B cell (primary cell): Measurements from ENCODE around the gene FTSJ3. TPM values are rescaled to one million over a fixed set of nuclear protein-coding genes. Genes with fewer than 3 reads are reported as not detected.
A peak's percentile ranks its signal among the peaks of the same experiment; 100 is the strongest.

Experiments used
- ATAC-seq: fragments of 200-7000 bp; cut with Tn5 transposase; one replicate; pipeline ENCODE4 v1.10.0; 2021; ENCODE audit warnings: low read depth, mild to moderate bottlenecking, moderate number of reproducible peaks, moderate library complexity
- CTCF ChIA-PET: fragments of 350-600 bp; sonication (Branson Sonifier 250); formaldehyde crosslinking; loops from one replicate; lab custom pipeline; 2021; ENCODE audit warnings: antibody characterized with exemption, inconsistent platforms; lab: Charles Lee
- POLR2A ChIA-PET: fragments of 350-600 bp; sonication (Branson Sonifier 250); formaldehyde crosslinking; loops from one replicate; lab custom pipeline; 2021; ENCODE audit warnings: antibody characterized with exemption; lab: Charles Lee
- DNase-seq: peaks from one replicate; pipeline ENCODE4 v3.0.0; 2013
- H2AFZ ChIP-seq: 2 replicates; pipeline ENCODE4 v1.6.1; 2012; ENCODE audit warnings: mild to moderate bottlenecking, low read depth, low read length; ENCODE audit not compliant: insufficient read depth, poor library complexity, severe bottlenecking
- H3K27ac ChIP-seq, 2 donors: 1 replicate in 1 of 2; 2 replicates in 1 of 2; pipeline ENCODE4 v1.5.1; 2012 to 2013; ENCODE audit warnings: low read length in 2 of 2, mild to moderate bottlenecking in 2 of 2, moderate library complexity in 1 of 2
- H3K27me3 ChIP-seq, 4 experiments: fragments of 200-600 bp in 1 of 4; sonication (generic) in 1 of 4; replicated peaks in 1 of 4; 1 replicate in 2 of 4; 2 replicates in 2 of 4; pipeline versions ENCODE4 v1.6.1 to v1.7.0; 2013 to 2016; ENCODE audit warnings: low read length in 3 of 4, mild to moderate bottlenecking in 2 of 4, mixed read lengths in 1 of 4, moderate library complexity in 1 of 4; ENCODE audit not compliant: insufficient read depth in 4 of 4, control insufficient read depth in 3 of 4; ENCODE audit errors: control extremely low read depth in 1 of 4
- H3K36me3 ChIP-seq, 2 experiments: replicated peaks in 1 of 2; 1 replicate in 1 of 2; 2 replicates in 1 of 2; pipeline versions ENCODE4 v1.6.1 to v1.7.1; 2013; ENCODE audit warnings: low read length in 1 of 2; ENCODE audit not compliant: insufficient read depth in 2 of 2, control insufficient read depth in 1 of 2; ENCODE audit errors: control extremely low read depth in 1 of 2, extremely low read depth in 1 of 2
- H3K4me1 ChIP-seq, 2 donors: fragments of 200-600 bp in 1 of 2; sonication (generic) in 1 of 2; 1 replicate in 1 of 2; 2 replicates in 1 of 2; pipeline versions ENCODE4 v1.5.1 to v1.6.1; 2013 to 2017; ENCODE audit warnings: low read length in 2 of 2; ENCODE audit not compliant: control insufficient read depth in 2 of 2, insufficient read depth in 2 of 2
- H3K4me2 ChIP-seq: replicated peaks from 2 replicates; pipeline ENCODE3; 2012; ENCODE audit warnings: mild to moderate bottlenecking, low read depth, low read length; ENCODE audit not compliant: poor library complexity, severe bottlenecking
- H3K4me3 ChIP-seq, 5 experiments: fragments of 200-600 bp in 1 of 5; sonication (generic) in 1 of 5; 1 replicate in 3 of 5; 2 replicates in 2 of 5; pipeline versions ENCODE4 v1.5.1 to v1.7.0; 2011 to 2016; ENCODE audit warnings: low read length in 4 of 5, mild to moderate bottlenecking in 4 of 5, low read depth in 2 of 5, control low read depth in 1 of 5, moderate library complexity in 1 of 5; ENCODE audit not compliant: insufficient read depth in 1 of 5; ENCODE audit errors: control extremely low read depth in 1 of 5, extremely low read depth in 1 of 5
- H3K79me2 ChIP-seq: fragments of 200-600 bp; sonication (generic); one replicate; pipeline ENCODE4 v1.6.0; 2016; ENCODE audit warnings: low read length; ENCODE audit not compliant: control insufficient read depth, insufficient read depth
- H3K9ac ChIP-seq: fragments of 200-600 bp; sonication (generic); 2 replicates; pipeline ENCODE4 v1.6.1; 2017; ENCODE audit warnings: mild to moderate bottlenecking, low read length, moderate library complexity
- H3K9me3 ChIP-seq, 3 donors: one replicate each; pipeline versions ENCODE4 v1.6.1 to v1.7.1; 2013; ENCODE audit warnings: low read length in 2 of 3; ENCODE audit not compliant: control insufficient read depth in 2 of 3, insufficient read depth in 1 of 3; ENCODE audit errors: control extremely low read depth in 1 of 3
- H4K20me1 ChIP-seq: 2 replicates; pipeline ENCODE4 v1.6.0; 2012; ENCODE audit warnings: mild to moderate bottlenecking, low read length; ENCODE audit not compliant: insufficient read depth, control insufficient read depth, poor library complexity, severe bottlenecking
- H3K27ac Mint-ChIP-seq: one replicate; pipeline ENCODE4 v1.8.0; 2021; ENCODE audit warnings: mixed read lengths
- H3K27me3 Mint-ChIP-seq: one replicate; pipeline ENCODE4 v1.8.0; 2021; ENCODE audit warnings: mixed read lengths
- H3K4me1 Mint-ChIP-seq: one replicate; pipeline ENCODE4 v1.8.0; 2021; ENCODE audit warnings: mixed read lengths
- H3K4me3 Mint-ChIP-seq: one replicate; pipeline ENCODE4 v1.8.0; 2021; ENCODE audit warnings: mixed read lengths
- H3K9me3 Mint-ChIP-seq: one replicate; pipeline ENCODE4 v1.8.0; 2022; ENCODE audit warnings: mixed read lengths; ENCODE audit not compliant: insufficient read depth
- EZH2 ChIP-seq: IDR thresholded peaks from 2 replicates; pipeline ENCODE4 v1.6.1; 2012; ENCODE audit warnings: borderline replicate concordance, low read depth, mild to moderate bottlenecking, moderate library complexity, low read length; ENCODE audit not compliant: insufficient read depth, poor library complexity, severe bottlenecking
- WGBS: methylation state at CpG from one replicate; pipeline ENCODE4 v1.1.5; 2013; ENCODE audit warnings: missing lambda C conversion rate; ENCODE audit not compliant: insufficient coverage; 5-methylcytosine and 5-hydroxymethylcytosine counted together
- intact Hi-C: fragments of 100-400 bp; cut with micrococcal nuclease; formaldehyde crosslinking; loops from one replicate; pipeline ENCODE4 v1.10.0; 2022
- polyA plus RNA-seq: library from polyadenylated mRNA; depleted of rRNA; stranded (reverse); fragments of >200 nt; gene quantifications from 2 replicates; pipeline ENCODE4 v1.2.3, GENCODE V29; 2012
- total RNA-seq, 2 donors: library from RNA; stranded (reverse); fragments of 120-200 nt in 1 of 2; gene quantifications; 1 replicate in 1 of 2; 2 replicates in 1 of 2; pipeline versions ENCODE4 v1.2.3 to v1.2.4, GENCODE V29; 2013 to 2022
- TF ChIP-seq, protein P1 (sequence below): fragments of 200-600 bp; IDR thresholded peaks from one replicate; pipeline ENCODE4 v1.8.0; 2022; ENCODE audit warnings: antibody characterized with exemption, mild to moderate bottlenecking

The FTSJ3 gene
- total and polyA plus RNA-seq, 2 donors (not counting 1 experiment from before 2014, with no cell fraction given): 26.5 to 75.9 TPM

DNA sequence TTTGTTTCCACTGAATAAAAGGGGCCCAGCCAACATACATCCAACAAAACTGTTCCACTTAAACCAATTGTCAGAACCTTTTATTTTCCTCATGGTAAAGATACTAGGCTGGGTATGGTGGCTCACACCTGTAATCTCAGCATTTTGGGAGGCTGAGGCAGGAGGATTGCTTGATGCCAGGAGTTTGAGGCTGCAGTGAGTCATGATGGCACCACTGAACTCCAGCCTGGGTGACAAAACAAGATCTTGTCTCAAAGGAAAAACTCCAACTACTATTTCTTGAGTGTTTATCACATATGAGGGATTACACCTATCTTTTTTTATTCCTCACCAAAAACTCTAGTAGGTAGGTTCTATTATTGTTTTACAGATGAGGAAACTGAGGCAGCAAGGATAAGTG is 4.9 kb downstream of the FTSJ3 start:
- DNase-seq (no peak), ATAC-seq (no peak)
- peaks cover 32 to 45% of the 10 kb centered on the region in 2 donors for H3K4me1 ChIP-seq
- ChIA-PET CTCF (interaction anchor here (1.0 kb wide), 1 partner anchor 12 kb away, joined by 3 read pairs; no protein-coding TSS in a partner anchor), POLR2A (no interaction called here)
- Mint-ChIP-seq H3K27ac (peak overlapping the region; percentile 80), H3K4me3 (no peak overlapping the region), H3K9me3 (no peaks in the 10 kb centered on the region), H3K4me1 (peaks cover 56% of the 10 kb centered on the region), H3K27me3 (no peaks in the 10 kb centered on the region)
- H3K79me2 ChIP-seq: peaks cover 30% of the 10 kb centered on the region
- H3K36me3 ChIP-seq: peaks cover 2 to 80% of the 10 kb centered on the region in 2 experiments
- no peak overlapping the region for H3K9ac ChIP-seq
- no peaks in the 10 kb centered on the region for H3K27me3 ChIP-seq
- no peak overlapping the region for H3K4me3 ChIP-seq
- TF ChIP-seq, protein P1, sequence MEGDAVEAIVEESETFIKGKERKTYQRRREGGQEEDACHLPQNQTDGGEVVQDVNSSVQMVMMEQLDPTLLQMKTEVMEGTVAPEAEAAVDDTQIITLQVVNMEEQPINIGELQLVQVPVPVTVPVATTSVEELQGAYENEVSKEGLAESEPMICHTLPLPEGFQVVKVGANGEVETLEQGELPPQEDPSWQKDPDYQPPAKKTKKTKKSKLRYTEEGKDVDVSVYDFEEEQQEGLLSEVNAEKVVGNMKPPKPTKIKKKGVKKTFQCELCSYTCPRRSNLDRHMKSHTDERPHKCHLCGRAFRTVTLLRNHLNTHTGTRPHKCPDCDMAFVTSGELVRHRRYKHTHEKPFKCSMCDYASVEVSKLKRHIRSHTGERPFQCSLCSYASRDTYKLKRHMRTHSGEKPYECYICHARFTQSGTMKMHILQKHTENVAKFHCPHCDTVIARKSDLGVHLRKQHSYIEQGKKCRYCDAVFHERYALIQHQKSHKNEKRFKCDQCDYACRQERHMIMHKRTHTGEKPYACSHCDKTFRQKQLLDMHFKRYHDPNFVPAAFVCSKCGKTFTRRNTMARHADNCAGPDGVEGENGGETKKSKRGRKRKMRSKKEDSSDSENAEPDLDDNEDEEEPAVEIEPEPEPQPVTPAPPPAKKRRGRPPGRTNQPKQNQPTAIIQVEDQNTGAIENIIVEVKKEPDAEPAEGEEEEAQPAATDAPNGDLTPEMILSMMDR: no peak
- TF ChIP-seq EZH2: no peak
- intact Hi-C loops: no loop called here
- H4K20me1 ChIP-seq: no peaks in the 10 kb centered on the region
- no peak overlapping the region for H2AFZ ChIP-seq
- H3K9me3 ChIP-seq: no peaks in the 10 kb centered on the region
- no peak overlapping the region for H3K4me2 ChIP-seq
- peak overlapping the region in 1 of 2 donors; percentile 50 for H3K27ac ChIP-seq

DNA sequence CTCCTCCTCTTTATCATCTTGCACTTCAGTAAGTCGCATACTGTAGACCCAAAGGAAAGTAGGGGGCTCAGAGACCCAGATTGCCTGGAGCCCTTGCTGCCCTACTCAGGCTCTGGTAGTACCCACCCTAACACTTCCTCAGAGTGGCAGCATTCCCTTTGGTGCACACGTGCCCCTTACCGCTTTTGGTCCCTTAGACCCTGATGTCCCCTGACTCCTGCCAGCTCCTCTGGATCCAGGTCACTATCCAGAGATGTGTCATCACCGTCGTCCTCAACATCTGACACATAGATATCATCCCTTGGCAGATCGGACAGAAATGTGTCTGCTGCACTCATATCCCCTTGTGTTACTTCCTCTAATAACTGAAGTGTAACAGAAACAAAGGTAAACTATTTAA is 5.7 kb downstream of the FTSJ3 start:
- no peaks in the 10 kb centered on the region for H3K27me3 Mint-ChIP-seq
- Histone ChIP-seq H3K4me1 (peaks cover 32 to 45% of the 10 kb centered on the region in 2 donors), H2AFZ (no peak overlapping the region), H4K20me1 (no peaks in the 10 kb centered on the region), H3K4me3 (no peak overlapping the region), H3K9ac (no peak overlapping the region), H3K79me2 (peaks cover 29% of the 10 kb centered on the region), H3K27me3 (no peaks in the 10 kb centered on the region), H3K9me3 (no peaks in the 10 kb centered on the region), H3K4me2 (peak overlapping the region; percentile 17), H3K36me3 (peaks cover 4 to 88% of the 10 kb centered on the region in 2 experiments), H3K27ac (peak overlapping the region in 1 of 2 donors; percentile 50)
- intact Hi-C loops: no loop called here
- 81% methylated on average over 2 of the region's 6 CpGs for WGBS
- DNase-seq (no peak), ATAC-seq (no peak)
- TF ChIP-seq EZH2: no peak
- TF ChIP-seq, protein P1: no peak
- ChIA-PET CTCF (no interaction called here), POLR2A (interaction anchor here (0.7 kb wide), 1 partner anchor 183 kb away, joined by 3 read pairs; no protein-coding TSS in a partner anchor)
- no peaks in the 10 kb centered on the region for H3K9me3 Mint-ChIP-seq
- peak overlapping the region; percentile 80 for H3K27ac Mint-ChIP-seq
- no peak overlapping the region for H3K4me3 Mint-ChIP-seq
- H3K4me1 Mint-ChIP-seq: peaks cover 49% of the 10 kb centered on the region
